Adipose tissue (tissue), 3 donors: Measurements from ENCODE around the gene ACOD1. TPM values are rescaled to one million over a fixed set of nuclear protein-coding genes. Genes with fewer than 3 reads are reported as not detected.
"Not testable (repeated sequence)": the region's sequence is repeated elsewhere in the genome, so short reads cannot be mapped to it uniquely, and the experiment has no call there.

Source experiments
- H3K27ac ChIP-seq: one replicate; pipeline ENCODE4 v1.5.1; 2013; ENCODE audit warnings: low read depth, low read length
- WGBS, 3 donors: extraction: QIAGEN DNeasy Blood & Tissue Kit; methylation state at CpG; one replicate each; pipeline ENCODE4 v1.1.7; 2013; 5-methylcytosine and 5-hydroxymethylcytosine counted together
- polyA plus RNA-seq, 3 donors: library from polyadenylated mRNA; stranded (reverse); fragments of 200-250 nt; gene quantifications; one replicate each; pipeline ENCODE4 v1.2.3, GENCODE V29; 2013
- donor health status: healthy with polysubstance abuse.
- donor health status: Bipolar disorder and iron deficiency.
- donor health status: healthy.

Gene ACOD1
- polyA plus RNA-seq, 3 donors: 0.33 TPM; not detected in 2

DNA sequence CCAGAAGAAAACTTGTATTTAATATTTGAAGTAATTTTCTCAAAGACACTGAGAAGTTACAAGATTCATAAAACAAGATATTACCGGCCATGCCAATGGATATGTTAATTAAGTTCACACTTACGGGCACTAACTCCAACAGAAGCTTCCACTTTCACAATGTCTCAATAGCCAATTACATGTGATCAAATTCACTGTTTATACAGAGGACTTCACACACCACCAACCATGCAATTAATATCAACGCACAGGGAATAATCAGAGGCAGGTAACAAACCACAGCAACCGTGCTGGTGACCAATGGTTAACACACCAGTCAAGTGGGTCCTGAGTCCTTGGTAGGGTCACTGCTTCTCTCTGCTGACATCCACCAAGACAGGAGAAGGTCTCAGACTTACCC is 5.9 kb upstream of the ACOD1 start:
- 92 to 94% (median 92%) methylated on average over 4 of the region's 4 CpGs for WGBS, 3 donors
- H3K27ac ChIP-seq: no peak overlapping the region

DNA sequence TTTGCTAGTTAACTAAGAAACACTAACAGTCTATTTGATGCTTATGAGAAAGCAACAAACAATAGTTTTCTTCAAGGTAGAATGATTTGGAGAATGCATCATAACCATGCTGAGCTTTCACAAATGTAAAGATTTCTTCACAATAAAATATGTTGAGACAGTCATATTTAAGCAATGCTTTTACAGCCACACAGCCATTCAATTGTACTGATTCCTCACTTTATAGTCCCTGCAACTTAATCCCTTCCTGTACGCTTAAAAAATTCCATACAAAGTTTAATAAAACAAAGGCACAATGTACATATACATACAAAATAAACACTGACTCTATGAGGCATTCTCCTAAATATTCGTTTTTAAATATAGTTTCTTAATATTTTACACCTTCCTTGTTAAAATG is 4.7 kb upstream of the ACOD1 start:
- WGBS, 3 donors: 75 to 86% (median 86%) methylated on average over 2 of the region's 2 CpGs

DNA sequence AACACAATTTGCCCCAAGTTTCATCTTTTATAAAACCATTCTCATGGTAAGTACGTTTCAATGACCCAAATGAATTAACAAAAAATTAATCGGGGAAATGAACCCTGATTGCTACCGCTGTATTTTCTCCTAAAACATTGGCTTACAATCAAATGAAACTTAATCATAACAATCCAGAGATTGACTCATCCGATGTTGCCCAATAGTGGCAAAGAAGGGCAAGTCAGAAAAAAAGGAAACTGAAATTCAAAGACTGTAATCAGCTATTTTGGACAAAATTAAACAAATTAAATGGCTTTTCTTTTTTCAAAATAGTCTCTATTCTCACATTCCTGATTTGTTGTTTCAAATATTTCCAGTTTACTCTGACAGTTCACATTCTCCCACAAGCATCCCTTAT is 3.9 kb upstream of the ACOD1 start:
- 46 to 90% (median 56%) methylated on average over 4 of the region's 4 CpGs for WGBS, 3 donors
- H3K27ac ChIP-seq: no peak overlapping the region

More for the DNA sequence above, 4.7 kb upstream of the ACOD1 start:
- no peak overlapping the region for H3K27ac ChIP-seq

DNA sequence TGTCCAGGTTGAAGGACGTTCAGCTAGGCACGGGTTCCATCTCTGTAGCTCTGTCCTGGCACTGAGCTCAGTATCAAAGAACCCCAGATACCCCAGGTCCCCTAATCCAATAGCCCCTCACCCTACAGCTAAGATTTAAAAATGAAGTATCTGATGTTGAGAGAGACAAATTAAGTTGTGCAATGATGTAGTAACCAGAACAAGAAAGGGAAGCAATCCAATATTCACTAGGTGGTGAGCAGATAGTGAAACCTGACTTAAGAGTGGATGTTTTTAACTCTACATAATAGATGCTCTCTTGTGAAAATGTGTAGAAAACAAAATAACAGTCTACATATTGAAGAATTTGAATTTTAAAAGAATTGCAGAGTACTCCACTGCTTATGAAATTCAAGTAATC is 1.8 kb downstream of the ACOD1 start:
- 88 to 92% (median 88%) methylated on average over 2 of the region's 2 CpGs for WGBS, 3 donors
- no peak overlapping the region for H3K27ac ChIP-seq

DNA sequence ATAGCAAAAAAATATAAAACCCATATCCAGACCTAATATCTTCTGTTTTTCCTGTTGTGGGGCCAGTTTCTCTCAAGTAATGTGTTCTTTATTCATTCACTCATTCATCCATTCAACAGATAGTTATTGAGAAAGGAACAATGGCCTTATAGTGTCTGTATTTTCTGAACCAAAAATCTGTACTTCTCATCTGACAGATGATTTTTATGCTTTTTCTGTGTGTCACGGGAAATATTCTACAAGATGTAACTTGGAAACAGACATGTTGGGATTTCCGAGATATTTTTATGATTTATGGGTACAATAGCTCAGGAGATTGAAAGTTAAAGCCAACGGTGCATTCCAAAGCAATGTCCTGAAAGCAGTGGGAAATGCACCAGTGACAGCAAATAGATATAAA is 5.7 kb downstream of the ACOD1 start:
- H3K27ac ChIP-seq: no peak overlapping the region
- 44 to 56% (median 51%) methylated on average over 3 of the region's 3 CpGs for WGBS, 3 donors

DNA sequence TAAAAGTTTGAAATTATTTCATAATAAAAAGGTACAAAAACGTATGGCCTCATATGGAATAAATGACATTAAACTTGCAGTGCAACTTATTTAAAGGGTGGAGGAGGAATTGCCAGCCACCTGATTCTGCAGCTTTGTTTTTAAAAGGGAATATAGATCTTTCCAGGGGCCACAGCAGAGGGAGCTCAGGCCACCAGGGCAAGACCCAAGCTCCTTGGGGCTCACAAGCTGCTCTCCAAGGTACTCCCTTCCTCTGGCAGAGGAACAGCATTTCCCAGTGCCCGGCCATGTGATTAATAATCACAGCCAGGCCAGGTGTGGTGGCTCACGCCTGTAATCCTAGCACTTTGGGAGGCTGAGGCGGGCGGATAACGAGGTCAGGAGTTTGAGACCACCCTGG is 6.2 kb downstream of the ACOD1 start:
- no peak overlapping the region for H3K27ac ChIP-seq
- 75 to 85% (median 77%) methylated on average over 6 of the region's 6 CpGs for WGBS, 3 donors

DNA sequence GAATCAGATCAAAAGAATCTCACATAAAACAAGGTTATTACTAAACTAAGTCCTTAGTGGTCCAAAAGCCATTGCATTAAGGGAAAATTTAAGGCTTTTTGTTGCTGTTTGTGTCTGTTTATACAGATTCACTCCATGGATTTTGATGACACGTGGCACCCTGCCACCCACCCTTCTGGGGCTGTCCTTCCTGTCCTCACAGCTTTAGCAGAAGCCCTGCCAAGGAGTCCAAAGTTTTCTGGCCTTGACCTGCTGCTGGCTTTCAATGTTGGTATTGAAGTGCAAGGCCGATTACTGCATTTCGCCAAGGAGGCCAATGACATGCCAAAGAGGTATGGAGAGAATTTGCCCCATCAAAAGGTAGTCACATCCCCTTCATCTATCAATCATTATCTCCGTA is 6.9 kb downstream of the ACOD1 start:
- 71 to 82% (median 79%) methylated on average over 4 of the region's 4 CpGs for WGBS, 3 donors
- no peak overlapping the region for H3K27ac ChIP-seq

DNA sequence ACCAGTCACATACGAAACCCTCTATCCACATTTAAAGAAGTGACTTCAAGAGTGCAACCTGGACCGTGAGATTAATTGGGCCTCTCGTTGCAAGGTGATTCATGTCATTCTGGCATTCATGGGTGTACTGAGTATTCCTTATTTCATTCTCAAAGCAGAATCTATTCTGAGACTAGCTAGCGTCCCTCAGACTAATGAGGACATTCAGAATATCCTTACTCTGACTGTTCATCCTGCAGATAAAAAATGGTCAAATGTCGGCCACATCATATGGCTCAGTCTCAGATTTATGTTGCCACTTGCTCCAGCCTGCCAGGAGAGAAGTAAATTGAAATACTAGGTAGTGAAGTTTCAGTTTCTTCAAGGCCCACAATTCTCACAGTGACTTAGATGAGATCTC is 7.3 kb downstream of the ACOD1 start:
- no peak overlapping the region for H3K27ac ChIP-seq
- 84 to 90% (median 90%) methylated on average over 5 of the region's 5 CpGs for WGBS, 3 donors

DNA sequence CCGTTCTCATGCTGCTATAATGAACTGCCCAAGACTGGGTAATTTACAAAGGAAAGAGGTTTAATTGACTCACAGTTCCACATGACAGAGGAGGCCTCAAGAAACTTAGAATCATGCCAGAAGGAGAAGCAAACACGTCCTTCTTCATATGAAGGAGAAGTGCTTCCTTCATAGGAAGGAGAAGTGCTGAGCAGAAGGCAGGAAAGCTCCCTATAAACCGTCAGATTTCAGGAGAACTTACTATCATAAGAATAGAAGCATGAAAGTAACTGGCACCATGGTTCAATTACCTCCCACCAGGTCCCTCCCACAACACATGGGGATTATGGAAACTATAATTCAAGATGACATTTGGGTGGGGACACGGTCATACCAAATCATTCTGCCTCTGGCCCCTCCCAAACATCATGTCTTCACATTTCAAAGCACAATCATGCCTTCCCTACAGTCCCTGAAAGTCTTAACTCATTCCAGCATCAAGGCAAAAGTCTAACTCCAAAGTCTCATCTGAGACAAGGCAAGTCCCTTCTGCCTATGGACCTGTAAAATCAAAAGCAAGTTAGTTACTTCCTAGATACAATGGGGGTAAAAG is 10.6 kb downstream of the ACOD1 start:
- no peak overlapping the region for H3K27ac ChIP-seq
- WGBS, 3 donors: 54 to 78% (median 73%) methylated on average over 4 of the region's 4 CpGs

DNA sequence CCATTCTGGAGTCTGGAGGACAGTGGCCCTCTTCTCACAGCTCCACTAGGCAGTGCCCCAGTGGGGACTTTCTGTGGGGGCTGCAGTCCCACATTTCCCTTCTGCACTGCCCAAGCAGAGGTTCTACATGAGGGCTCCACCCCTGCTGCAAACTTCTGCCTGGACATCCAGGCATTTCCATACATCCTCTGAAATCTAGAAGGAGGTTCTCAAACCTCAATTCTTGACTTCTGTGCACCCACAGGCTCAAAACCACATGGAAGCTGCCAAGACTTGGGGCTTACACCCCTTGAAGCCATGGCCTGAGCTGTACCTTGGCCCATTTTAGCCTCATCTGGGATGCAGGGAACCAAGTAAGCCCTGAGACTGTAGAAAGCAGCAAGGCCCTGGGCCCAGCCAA is 11.4 kb downstream of the ACOD1 start:
- H3K27ac ChIP-seq: not testable (repeated sequence)

DNA sequence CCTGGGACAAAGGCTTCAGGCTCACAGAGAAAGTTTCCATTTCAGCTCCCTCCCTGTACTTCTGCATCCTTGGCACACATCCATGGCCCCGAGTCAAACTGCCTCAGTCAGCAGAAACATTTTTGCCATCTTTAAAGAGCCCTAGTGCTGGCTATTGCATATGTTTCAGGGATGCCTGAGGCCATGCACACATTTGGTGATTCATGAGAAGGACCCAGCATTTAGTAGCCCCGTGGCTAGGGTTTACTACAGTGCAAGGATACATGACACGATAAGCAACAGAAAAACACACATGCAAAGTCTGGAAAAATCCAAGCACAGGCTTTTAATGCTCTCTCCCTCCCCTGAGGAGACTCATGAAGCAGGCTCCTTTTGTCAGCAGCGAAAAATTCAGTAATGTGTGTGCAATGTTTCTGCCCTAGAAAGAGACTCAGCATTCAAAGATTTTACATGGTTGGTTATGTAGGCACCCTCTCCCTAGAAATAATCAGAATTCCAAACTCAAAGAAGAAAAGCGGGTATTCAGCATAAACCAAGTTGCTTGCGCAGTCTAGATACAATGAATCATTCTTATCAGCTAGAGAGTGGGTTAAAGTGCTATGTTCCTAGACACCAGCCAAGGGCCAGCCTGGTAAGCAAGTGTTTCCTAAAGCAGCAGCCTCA is 17.6 kb downstream of the ACOD1 start:
- 56 to 62% (median 59%) methylated on average over 6 of the region's 6 CpGs for WGBS, 3 donors
- no peak overlapping the region for H3K27ac ChIP-seq

DNA sequence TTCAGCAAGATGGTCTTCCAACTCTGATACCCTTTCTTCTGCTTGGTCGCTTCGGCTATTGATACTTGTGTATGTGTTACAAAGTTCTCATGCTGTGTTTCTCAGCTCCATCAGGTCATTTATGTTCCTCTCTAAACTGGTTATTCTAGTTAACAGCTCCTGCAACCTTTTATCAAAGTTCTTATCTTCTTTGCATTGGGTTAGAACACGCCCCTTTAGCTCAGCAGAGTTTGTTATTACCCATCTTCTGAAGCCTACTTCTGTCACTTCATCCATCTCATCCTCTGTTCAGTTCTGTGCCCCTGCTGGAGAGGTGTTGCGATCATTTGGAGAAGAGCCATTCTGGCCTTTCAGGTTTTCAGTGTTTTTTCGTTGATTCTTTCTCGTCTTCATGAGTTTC is 18.7 kb downstream of the ACOD1 start:
- 73 to 96% (median 96%) methylated on average over 6 of the region's 6 CpGs for WGBS, 3 donors

DNA sequence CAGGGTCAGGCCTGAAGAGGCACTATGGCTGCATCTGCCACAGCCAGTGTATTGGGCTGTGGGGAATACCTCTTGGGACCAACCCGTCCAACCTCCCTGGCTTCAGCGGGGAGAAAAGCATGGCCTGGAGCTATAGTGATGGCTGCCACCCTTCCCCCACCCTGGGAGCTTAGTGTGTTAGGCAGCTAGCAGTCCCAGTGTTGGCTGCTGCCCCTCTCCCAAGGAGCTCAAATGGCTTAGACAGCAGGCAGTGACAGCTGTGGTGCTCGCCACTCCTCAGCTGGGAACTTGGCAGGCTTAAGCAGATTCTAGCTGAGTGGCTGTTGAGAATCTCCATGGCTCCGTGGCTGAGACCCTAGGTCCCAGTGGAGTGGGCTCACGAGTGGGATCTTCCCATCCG is 19.7 kb downstream of the ACOD1 start:
- 85 to 90% (median 88%) methylated on average over 6 of the region's 6 CpGs for WGBS, 3 donors
- no peak overlapping the region for H3K27ac ChIP-seq

More for the DNA sequence above, 18.7 kb downstream of the ACOD1 start:
- H3K27ac ChIP-seq: no peak overlapping the region

DNA sequence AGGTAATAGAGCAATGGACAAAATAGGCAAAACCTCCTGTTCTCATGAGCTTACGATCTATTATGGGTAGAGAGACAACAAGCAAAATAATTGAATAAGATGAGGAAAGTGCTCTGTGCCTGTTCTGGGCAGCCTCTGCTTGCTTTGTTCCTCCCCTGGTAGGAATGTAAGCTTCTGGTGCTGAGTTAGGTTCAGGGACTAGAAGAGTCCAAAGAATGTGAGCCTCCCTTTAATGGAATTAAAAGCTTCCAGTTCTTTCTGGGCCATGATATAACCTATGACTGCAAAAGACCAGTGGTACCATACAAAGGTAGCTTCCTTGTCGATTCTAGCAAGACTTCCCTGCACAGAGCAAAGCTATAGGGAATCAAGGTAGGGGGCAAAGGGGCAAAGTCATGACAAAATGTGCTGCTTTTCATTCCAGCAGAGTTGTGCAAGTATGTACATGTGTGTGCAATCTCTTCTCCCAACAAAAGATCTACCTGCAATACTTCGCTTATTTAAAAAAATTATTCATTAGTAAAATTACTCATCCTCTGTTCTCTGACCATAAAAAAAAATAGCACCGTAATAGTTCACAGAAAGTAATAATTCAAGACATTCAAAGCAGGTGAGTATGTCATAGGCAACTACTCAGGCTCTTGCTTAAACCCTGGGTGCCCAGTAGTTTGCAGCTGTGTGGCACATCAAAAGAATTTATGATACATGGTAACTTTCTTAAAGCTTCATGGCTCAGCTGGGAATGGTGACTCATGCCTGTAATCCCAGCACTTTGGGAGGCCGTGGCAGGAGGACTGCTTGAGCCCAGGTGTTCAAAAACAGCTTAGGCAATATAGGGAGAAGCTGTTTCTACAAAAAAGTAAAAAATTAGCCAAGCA is 21.4 kb downstream of the ACOD1 start:
- 88 to 91% (median 90%) methylated on average over 5 of the region's 5 CpGs for WGBS, 3 donors
- H3K27ac ChIP-seq: no peak overlapping the region

DNA sequence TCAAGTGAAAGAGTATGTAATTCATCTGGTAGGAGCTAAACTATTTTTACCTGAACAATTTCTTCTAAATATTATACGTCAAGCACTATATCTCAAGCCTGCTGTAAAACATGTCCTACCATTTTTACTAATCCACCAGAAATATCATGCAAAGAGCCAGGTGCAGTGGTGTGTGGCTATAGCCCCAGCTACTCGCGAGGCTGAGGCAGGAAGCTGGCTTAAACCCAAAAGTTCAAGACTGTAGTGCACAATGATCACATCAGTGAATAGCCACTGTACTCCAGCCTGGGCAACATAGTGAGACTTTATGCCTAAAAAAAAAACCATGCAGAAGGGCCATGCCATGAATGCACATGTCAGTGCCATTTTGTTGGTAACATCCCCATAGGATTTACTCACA is 22.9 kb downstream of the ACOD1 start:
- 52 to 63% (median 61%) methylated on average over 3 of the region's 3 CpGs for WGBS, 3 donors
- no peak overlapping the region for H3K27ac ChIP-seq

DNA sequence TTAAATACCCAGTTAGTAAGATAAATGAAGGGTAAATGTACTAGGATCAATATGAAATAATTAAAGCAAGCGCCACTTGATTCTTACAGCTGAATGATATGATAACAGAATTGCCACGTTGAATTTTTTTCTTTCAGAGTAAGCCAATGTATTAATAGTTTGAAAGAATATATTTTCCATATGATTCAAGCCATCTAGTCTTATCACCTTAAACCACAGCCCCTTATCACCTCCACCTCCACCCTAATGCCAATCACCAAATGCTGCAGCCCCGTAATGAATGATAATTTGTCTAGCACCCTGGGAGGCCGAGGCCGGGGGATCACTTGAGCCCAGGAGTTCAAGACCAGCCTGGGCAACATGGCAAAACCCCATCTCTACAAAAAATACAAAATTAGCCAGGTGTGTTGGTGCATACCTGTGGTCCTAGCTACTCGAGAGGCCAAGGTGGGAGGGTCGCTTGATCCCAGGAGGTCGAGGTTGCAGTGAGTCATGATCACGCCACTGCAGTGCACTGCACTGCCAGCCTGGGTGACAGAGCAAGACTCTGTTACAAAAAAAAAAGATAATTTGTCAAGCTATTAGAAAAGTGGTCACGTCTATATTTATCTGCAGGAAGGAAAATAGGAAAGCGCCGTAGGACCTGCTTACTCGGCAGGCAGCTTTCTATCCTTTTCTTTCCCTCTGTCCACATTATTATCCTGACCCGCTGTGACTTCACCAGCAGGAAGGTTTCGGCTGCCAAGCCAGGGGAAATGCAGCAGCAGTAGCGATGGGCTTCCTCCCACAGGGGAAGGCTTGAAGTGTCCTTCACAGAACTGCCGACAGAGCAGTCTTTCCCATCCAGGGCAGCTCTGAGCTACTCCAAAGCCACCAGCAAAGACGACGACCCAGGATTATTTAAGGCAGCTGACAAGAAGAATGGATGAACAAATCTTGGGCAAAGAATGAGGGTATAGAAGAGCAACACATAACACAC is 23.8 kb downstream of the ACOD1 start:
- WGBS, 3 donors: 41 to 46% (median 46%) methylated on average over 19 of the region's 19 CpGs

DNA sequence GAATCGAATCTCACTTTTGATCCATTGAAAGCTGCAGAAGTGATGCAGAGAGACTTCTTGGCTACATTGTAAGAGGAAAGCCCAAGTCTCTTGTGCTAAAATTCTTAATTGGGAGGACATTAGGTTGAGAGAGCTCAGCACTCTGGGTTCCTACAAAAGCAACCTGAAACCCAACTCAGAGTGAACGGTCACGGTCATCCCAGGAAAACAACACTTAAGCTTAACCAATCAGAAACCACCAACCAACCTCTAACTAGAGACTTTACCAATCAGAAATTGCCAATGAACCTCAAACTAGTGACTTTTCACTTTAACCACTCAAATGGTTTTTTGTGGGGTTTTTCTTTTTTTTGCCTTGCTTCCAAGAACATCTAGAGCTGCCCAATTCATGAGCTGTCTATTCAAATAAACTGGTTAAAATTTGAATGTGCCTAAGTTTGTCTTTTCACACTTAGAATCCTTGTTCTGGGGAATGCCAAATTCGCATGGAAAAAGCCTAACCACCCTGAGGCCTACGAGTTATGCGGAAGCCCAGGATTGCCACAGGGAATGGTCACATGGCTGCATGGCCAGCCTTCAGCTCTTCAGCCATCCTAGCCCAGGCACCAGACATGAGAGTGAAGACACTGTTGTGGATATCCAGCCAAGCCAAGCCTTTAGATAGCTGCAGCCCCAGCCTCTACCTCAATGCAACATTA is 25.8 kb downstream of the ACOD1 start:
- 92 to 96% (median 94%) methylated on average over 6 of the region's 6 CpGs for WGBS, 3 donors
- no peak overlapping the region for H3K27ac ChIP-seq

More for the DNA sequence above, 23.8 kb downstream of the ACOD1 start:
- no peak overlapping the region for H3K27ac ChIP-seq

DNA sequence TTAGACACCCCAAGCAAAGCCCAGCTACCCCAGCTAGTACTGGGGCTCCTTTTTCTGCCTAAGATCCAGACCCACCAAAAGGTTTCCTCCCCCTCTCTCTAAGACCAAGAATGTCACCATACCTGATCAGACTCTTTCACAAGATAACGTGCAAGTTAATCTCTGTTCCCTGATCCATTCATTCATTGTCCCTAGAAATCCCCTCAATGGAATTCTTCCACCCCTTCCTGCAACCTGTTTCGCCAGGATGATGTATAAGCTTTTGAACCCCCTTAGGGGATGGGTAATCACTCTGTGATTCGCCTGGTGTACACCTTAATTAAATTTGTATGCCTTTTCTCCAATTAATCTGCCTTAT is 26.3 kb downstream of the ACOD1 start:
- H3K27ac ChIP-seq: no peak overlapping the region
- WGBS, 3 donors: 86 to 96% (median 91%) methylated on average over 3 of the region's 3 CpGs
